D721Med (cell line): ENCODE results near the gene PRPS1L1.

ENCODE experiments used
- DNase-seq: peaks from one replicate; pipeline ENCODE4 v3.0.0; 2011; ENCODE audit warnings: low spot score; ENCODE audit not compliant: insufficient read length
- FAIRE-seq: peaks from 2 replicates; lab custom pipeline; 2011; peaks lifted over from hg19 to GRCh38; lab: Jason Lieb, UNC
- CTCF ChIP-seq: IDR thresholded peaks from 2 replicates; pipeline ENCODE4 v1.5.1; 2012; ENCODE audit warnings: mild to moderate bottlenecking, control low read depth; ENCODE audit not compliant: insufficient read depth; ENCODE audit errors: missing control alignments

PRPS1L1 gene

DNA sequence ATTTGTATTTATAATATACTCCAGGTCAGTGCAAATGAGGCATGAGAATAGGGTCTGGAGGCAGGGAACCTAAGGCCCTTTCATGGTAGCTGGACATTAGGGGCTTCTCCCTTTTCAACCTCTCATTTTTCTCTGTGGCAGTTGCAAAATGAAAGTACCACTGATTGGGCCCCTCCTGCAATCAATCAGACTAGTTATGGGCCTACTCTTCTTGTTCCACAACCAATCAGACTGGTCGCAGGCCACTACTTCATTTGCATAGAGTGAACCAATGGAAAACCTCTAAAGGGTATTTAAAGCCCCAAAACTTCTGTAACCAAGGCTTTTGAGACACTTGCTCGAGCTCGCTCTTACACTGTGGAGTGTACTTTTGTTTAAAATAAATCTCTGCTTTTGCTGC, 10.0 kb upstream of the PRPS1L1 start:
- DNase-seq: no peak
- TF ChIP-seq CTCF: no peak
- FAIRE-seq: no peak

DNA sequence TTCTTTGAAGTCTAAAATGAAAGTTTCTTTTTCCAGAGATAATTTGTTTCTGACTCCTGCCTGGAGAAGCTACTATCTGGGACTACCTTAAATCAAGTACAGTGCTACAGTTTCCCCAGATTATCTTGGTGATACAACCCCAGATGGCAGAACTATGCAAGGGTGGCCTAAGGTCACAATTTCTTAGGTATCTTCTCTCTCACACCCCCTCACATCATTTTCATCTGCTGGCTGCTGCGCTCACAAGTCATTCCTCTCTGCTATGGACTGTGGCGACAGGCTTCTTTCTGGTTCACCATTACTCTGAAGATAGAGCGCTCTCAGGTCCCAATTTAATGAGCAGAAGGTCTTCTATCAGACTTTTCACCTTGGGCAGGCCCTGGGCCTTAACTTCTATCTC, 9.1 kb upstream of the PRPS1L1 start:
- FAIRE-seq (no peak), DNase-seq (no peak)
- no peak for TF ChIP-seq CTCF

DNA sequence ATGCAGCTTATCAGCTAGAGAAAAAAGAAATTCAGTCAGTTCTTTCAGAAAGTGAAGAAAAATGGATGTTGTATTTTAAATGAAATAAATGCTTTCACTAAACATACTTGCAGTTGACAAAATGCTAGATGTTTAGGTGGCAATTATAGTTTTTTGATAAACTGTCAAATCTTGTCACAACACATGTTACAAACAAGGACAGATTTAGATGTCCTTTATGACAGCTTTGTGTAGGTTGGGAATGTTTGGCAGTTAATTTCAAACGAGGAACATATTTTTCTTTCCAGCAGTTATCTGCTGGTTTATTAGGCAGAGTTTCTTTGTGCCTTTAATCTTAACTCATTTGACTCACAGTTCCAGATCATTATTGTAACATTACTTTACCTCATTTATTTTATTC, 3.1 kb upstream of the PRPS1L1 start:
- TF ChIP-seq CTCF: no peak
- FAIRE-seq: no peak
- no peak for DNase-seq

GRCh38 chr7:18020138-18020715, 7.4 kb downstream of the PRPS1L1 start:
- no peak for FAIRE-seq
- DNase-seq: no peak

GRCh38 chr7:18019555-18019954, 8.1 kb downstream of the PRPS1L1 start:
- TF ChIP-seq CTCF: no peak
- DNase-seq (no peak), FAIRE-seq (no peak)

More at GRCh38 chr7:18020138-18020715, 7.4 kb downstream of the PRPS1L1 start:
- no peak for TF ChIP-seq CTCF

DNA sequence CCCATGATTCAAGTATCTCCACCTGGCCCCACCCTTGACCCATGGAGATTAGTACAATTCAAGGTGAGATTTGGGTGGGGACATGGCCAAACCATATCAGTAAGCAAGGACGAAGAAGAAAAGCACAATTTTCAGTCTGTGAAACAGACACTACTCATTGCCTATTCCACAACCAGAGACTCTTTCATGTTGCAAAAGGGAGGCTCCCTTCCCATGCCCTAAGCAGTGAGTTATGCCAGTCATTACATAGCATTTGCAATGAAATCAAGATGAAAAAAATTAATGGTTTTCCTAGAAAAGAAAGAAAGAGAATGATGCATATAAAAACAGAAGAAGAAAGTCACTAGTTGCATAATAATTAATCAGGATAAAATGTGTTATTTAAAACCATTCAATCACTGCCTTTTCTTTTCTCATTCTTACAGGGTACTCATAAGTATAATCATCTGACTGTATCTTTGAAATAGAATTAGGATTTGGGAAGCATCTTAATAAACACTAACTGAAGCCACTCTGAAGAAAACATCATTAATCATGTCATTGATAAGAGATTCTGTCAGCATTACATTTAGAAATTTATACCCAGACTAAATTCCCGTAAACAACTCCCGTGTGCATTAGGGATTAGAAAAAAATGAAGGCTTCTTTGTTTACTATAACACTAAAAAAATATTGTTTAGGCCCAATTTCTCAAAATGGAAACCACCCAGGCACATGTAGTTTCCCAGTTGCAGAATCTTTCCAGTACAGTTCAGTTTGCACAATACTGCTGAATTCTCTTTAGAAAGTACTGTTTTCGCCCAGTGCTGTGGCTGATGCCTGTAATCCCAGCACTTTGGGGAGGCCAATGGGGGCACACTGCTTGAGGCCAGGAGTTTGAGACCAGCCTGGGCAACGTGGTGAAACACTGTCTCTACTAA, 9.1 kb downstream of the PRPS1L1 start:
- no peak for TF ChIP-seq CTCF
- no peak for DNase-seq
- FAIRE-seq: no peak
